Keratinocyte (primary cell): ENCODE data around the gene CRIM1. TPM values are rescaled to one million over a fixed set of nuclear protein-coding genes. Genes with fewer than 3 reads are reported as not detected.

Experiments
- DNase-seq: peaks from one replicate; pipeline ENCODE4 v3.0.0-alpha.2; 2011; ENCODE audit warnings: low read depth, missing footprints, low spot score
- FAIRE-seq: peaks from 2 replicates; lab custom pipeline; 2011; peaks lifted over from hg19 to GRCh38; lab: Jason Lieb, UNC
- H2AFZ ChIP-seq: 2 replicates; pipeline ENCODE4 v1.6.0; 2012; ENCODE audit warnings: low read length, control low read depth, inconsistent platforms; ENCODE audit not compliant: control insufficient read depth
- H3K27ac ChIP-seq: 2 replicates; pipeline ENCODE4 v1.5.1; 2011; ENCODE audit warnings: low read length; ENCODE audit not compliant: control insufficient read depth, insufficient read depth
- H3K27me3 ChIP-seq: 3 replicates; pipeline ENCODE4 v1.6.0; 2011; ENCODE audit warnings: low read length; ENCODE audit not compliant: control insufficient read depth, insufficient read depth; ENCODE audit errors: extremely low read depth
- H3K36me3 ChIP-seq, 2 experiments: 2 replicates in 1 of 2; 3 replicates in 1 of 2; pipeline ENCODE4 v1.5.1; 2011; ENCODE audit warnings: low read length in 2 of 2, mild to moderate bottlenecking in 1 of 2; ENCODE audit not compliant: control insufficient read depth in 2 of 2, insufficient read depth in 2 of 2; ENCODE audit errors: extremely low read depth in 1 of 2
- H3K4me1 ChIP-seq: 3 replicates; pipeline ENCODE4 v1.5.1; 2011; ENCODE audit warnings: low read length; ENCODE audit not compliant: control insufficient read depth, insufficient read depth; ENCODE audit errors: extremely low read depth
- H3K4me2 ChIP-seq: 3 replicates; pipeline ENCODE4 v1.6.0; 2011; ENCODE audit warnings: low read depth, low read length; ENCODE audit not compliant: control insufficient read depth, insufficient read depth; ENCODE audit errors: extremely low read depth
- H3K4me3 ChIP-seq, 3 experiments: fragments of 200-600 bp in 1 of 3; sonication (generic) in 1 of 3; 2 replicates in 2 of 3; 3 replicates in 1 of 3; pipeline ENCODE4 v1.5.1; 2011 to 2016; ENCODE audit warnings: low read length in 3 of 3, mild to moderate bottlenecking in 3 of 3, control low read depth in 2 of 3, inconsistent platforms in 1 of 3, low read depth in 1 of 3, mixed read lengths in 1 of 3, mixed run types in 1 of 3, moderate library complexity in 1 of 3; ENCODE audit not compliant: control insufficient read depth in 2 of 3, insufficient read depth in 2 of 3; ENCODE audit errors: extremely low read depth in 1 of 3
- H3K79me2 ChIP-seq: 2 replicates; pipeline ENCODE4 v1.6.0; 2012; ENCODE audit warnings: low read length; ENCODE audit not compliant: control insufficient read depth, insufficient read depth
- H3K9ac ChIP-seq: 3 replicates; pipeline ENCODE4 v1.6.0; 2011; ENCODE audit warnings: low read length; ENCODE audit not compliant: control insufficient read depth, insufficient read depth; ENCODE audit errors: extremely low read depth
- H3K9me1 ChIP-seq: 3 replicates; pipeline ENCODE4 v1.6.0; 2011; ENCODE audit warnings: low read length; ENCODE audit not compliant: control insufficient read depth, insufficient read depth; ENCODE audit errors: extremely low read depth
- H3K9me3 ChIP-seq: 2 replicates; pipeline ENCODE4 v1.5.1; 2012; ENCODE audit warnings: low read depth, low read length; ENCODE audit not compliant: control insufficient read depth
- H4K20me1 ChIP-seq: 3 replicates; pipeline ENCODE4 v1.6.0; 2011; ENCODE audit warnings: low read length; ENCODE audit not compliant: control insufficient read depth, insufficient read depth; ENCODE audit errors: extremely low read depth
- EZH2 ChIP-seq: IDR thresholded peaks from one replicate; pipeline ENCODE4 v1.6.1; 2012; ENCODE audit warnings: inconsistent platforms, mild to moderate bottlenecking, low read length, moderate library complexity
- dilution Hi-C: fragments of 300-500 bp; cut with MboI; formaldehyde crosslinking; loops from one replicate; pipeline ENCODE4 v1.7.0; 2020; ENCODE audit warnings: low sequenced_read_pairs; ENCODE audit not compliant: extremely low pct_ligation_motif_present
- polyA plus RNA-seq, 5 experiments: library from polyadenylated mRNA; depleted of rRNA in 3 of 5; stranded (reverse) in 3 of 5; stranded (forward) in 1 of 5; unstranded in 1 of 5; fragments of >200 nt; gene quantifications; 1 replicate in 1 of 5; 2 replicates in 3 of 5; 3 replicates in 1 of 5; pipeline versions ENCODE4 v1.2.1 to v1.2.3, GENCODE V29; 2011 to 2012; ENCODE audit warnings: missing spikeins in 2 of 5, low read depth in 1 of 5, low replicate concordance in 1 of 5
- TF ChIP-seq, protein P1 (sequence below), 3 experiments: IDR thresholded peaks in 1 of 3; conservative IDR thresholded peaks in 1 of 3; optimal IDR thresholded peaks in 1 of 3; 2 replicates in 2 of 3; 3 replicates in 1 of 3; pipeline versions ENCODE3 to v1.5.1; 2011; ENCODE audit warnings: low read length in 3 of 3, mild to moderate bottlenecking in 3 of 3, moderate library complexity in 2 of 3, control low read depth in 1 of 3, inconsistent platforms in 1 of 3; ENCODE audit not compliant: insufficient read depth in 2 of 3; ENCODE audit errors: extremely low read depth in 1 of 3

Gene CRIM1
- polyA plus RNA-seq, 1 donor (not counting 4 experiments of a cell fraction or from before 2014, with no cell fraction given) = 98.3 TPM

DNA sequence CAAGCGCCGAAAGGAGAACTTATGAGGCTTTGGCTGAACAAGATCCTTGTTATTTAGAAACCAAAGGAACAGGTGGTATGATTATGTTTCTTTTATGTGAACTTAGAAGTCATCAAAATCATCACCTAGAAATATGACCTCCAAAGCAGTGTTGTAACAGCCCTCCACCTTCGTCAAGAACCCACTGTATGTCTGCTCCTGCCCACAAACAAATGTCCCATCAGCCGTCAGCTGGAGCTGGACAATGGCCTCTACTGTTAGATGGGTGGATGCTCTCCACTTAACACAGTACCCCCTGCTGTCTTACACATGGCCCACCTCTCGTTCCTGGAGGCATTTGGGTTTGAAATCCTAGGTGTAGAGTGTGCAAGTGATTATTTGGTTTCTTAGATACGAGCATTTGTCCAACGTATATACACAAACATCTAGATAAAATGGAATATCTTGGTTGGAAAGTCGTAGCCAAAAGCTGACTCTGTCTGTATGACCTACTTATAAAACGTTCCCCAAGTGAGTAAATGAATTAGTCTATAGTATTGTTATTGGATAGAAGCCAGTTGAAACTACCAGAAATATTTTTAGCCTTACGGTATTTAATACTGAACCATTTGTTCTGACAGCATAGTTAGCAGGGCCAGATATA is 113.0 kb downstream of the CRIM1 start:
- Histone ChIP-seq H3K4me1 (no peaks in the 10 kb centered on the region), H3K27me3 (no peaks in the 10 kb centered on the region), H3K4me3 (no peak overlapping the region), H3K9me3 (peaks cover 8% of the 10 kb centered on the region), H3K4me2 (no peak overlapping the region), H3K36me3 (peaks cover 31 to 52% of the 10 kb centered on the region in 2 experiments), H4K20me1 (no peaks in the 10 kb centered on the region), H3K9me1 (no peaks in the 10 kb centered on the region), H3K27ac (no peak overlapping the region), H3K79me2 (peaks cover 19% of the 10 kb centered on the region), H3K9ac (no peak overlapping the region), H2AFZ (no peak overlapping the region)
- dilution Hi-C loops = no loop called here
- TF ChIP-seq, protein P1, sequence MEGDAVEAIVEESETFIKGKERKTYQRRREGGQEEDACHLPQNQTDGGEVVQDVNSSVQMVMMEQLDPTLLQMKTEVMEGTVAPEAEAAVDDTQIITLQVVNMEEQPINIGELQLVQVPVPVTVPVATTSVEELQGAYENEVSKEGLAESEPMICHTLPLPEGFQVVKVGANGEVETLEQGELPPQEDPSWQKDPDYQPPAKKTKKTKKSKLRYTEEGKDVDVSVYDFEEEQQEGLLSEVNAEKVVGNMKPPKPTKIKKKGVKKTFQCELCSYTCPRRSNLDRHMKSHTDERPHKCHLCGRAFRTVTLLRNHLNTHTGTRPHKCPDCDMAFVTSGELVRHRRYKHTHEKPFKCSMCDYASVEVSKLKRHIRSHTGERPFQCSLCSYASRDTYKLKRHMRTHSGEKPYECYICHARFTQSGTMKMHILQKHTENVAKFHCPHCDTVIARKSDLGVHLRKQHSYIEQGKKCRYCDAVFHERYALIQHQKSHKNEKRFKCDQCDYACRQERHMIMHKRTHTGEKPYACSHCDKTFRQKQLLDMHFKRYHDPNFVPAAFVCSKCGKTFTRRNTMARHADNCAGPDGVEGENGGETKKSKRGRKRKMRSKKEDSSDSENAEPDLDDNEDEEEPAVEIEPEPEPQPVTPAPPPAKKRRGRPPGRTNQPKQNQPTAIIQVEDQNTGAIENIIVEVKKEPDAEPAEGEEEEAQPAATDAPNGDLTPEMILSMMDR (optimal IDR thresholded peaks at IDR 0.05 in 1 of 3, IDR thresholded peaks at IDR 0.05 in 1 of 3, conservative IDR thresholded peaks at IDR 0.05 in 1 of 3; ENCODE audit: extremely low read depth in 1 of 3, insufficient read depth in 2 of 3, low read length in 3 of 3) = no peak
- TF ChIP-seq EZH2 = no peak
- FAIRE-seq (no peak), DNase-seq (no peak)

DNA sequence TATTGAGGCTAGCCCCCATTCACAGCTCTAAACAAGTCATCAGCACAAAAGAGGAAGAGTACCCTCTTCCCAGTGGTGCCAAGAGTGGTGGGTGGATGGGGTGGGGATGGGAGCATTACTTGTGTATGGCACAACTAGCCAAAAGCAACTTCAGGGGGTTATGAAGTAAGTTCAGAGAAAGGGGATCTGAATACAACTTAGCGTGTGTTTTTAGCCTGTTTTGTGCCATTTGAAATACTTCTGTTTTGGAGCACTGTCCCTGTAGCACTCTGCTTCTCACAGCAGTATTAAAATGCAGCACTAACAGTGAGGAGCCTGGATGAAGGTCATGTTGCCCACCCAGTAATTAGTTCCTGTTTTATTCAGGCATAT is 113.5 kb downstream of the CRIM1 start:
- no peak overlapping the region for H3K4me2 ChIP-seq
- dilution Hi-C loops = no loop called here
- FAIRE-seq (no peak), DNase-seq (no peak)
- no peaks in the 10 kb centered on the region for H4K20me1 ChIP-seq
- peaks cover 28 to 47% of the 10 kb centered on the region in 2 experiments for H3K36me3 ChIP-seq
- H3K27me3 ChIP-seq = no peaks in the 10 kb centered on the region
- H3K9me3 ChIP-seq = peaks cover 10% of the 10 kb centered on the region
- TF ChIP-seq EZH2 = no peak
- TF ChIP-seq, protein P1 (optimal IDR thresholded peaks at IDR 0.05 in 1 of 3, IDR thresholded peaks at IDR 0.05 in 1 of 3, conservative IDR thresholded peaks at IDR 0.05 in 1 of 3; ENCODE audit: extremely low read depth in 1 of 3, insufficient read depth in 2 of 3, low read length in 3 of 3) = no peak
- H3K9ac ChIP-seq = no peak overlapping the region
- H2AFZ ChIP-seq = no peak overlapping the region
- H3K79me2 ChIP-seq = peaks cover 18% of the 10 kb centered on the region
- no peak overlapping the region for H3K27ac ChIP-seq
- H3K4me1 ChIP-seq = no peaks in the 10 kb centered on the region
- H3K4me3 ChIP-seq = no peak overlapping the region
- H3K9me1 ChIP-seq = no peaks in the 10 kb centered on the region
